Heart left ventricle (tissue), 16 donors: ENCODE results near the gene GPR15. TPM values are rescaled to one million over a fixed set of nuclear protein-coding genes. Genes with fewer than 3 reads are reported as not detected.

ENCODE experiments used
- ATAC-seq, 4 donors: fragments of 200-7000 bp; cut with Tn5 transposase; one replicate each; pipeline ENCODE4 v1.9.1; 2020 to 2022; ENCODE audit warnings: moderate library complexity in 4 of 4, mild to moderate bottlenecking in 3 of 4, moderate number of reproducible peaks in 1 of 4
- DNase-seq, 5 donors: peaks; one replicate each; pipeline ENCODE4 v3.0.0-alpha.2; 2020
- H3K27ac ChIP-seq, 12 donors: fragments of 200-600 bp; sonication (generic) in 4 of 12; one replicate each; pipeline versions ENCODE4 v1.5.0 to v1.8.0; 2016 to 2022; ENCODE audit warnings: mild to moderate bottlenecking in 2 of 12
- H3K27me3 ChIP-seq, 9 donors: fragments of 200-600 bp; sonication (generic) in 2 of 9; one replicate each; pipeline versions ENCODE4 v1.5.1 to v1.8.0; 2016 to 2022; ENCODE audit warnings: mild to moderate bottlenecking in 3 of 9
- H3K36me3 ChIP-seq, 9 donors: fragments of 200-600 bp; sonication (generic) in 2 of 9; one replicate each; pipeline versions ENCODE4 v1.5.0 to v1.8.0; 2018 to 2022; ENCODE audit warnings: mild to moderate bottlenecking in 2 of 9
- H3K4me1 ChIP-seq, 12 donors: fragments of 200-600 bp; sonication (generic) in 4 of 12; one replicate each; pipeline versions ENCODE4 v1.5.0 to v1.8.0; 2016 to 2022; ENCODE audit warnings: mild to moderate bottlenecking in 3 of 12
- H3K4me3 ChIP-seq, 12 donors: fragments of 200-600 bp; sonication (generic) in 4 of 12; one replicate each; pipeline versions ENCODE4 v1.5.0 to v1.8.0; 2017 to 2022; ENCODE audit warnings: mild to moderate bottlenecking in 9 of 12, moderate library complexity in 4 of 12
- H3K9me3 ChIP-seq, 12 donors: fragments of 200-600 bp; sonication (generic) in 4 of 12; one replicate each; pipeline versions ENCODE4 v1.5.0 to v1.8.0; 2016 to 2022; ENCODE audit warnings: mild to moderate bottlenecking in 1 of 12
- CTCF ChIP-seq, 12 donors: fragments of 200-600 bp; sonication (generic) in 4 of 12; IDR thresholded peaks; one replicate each; pipeline versions ENCODE4 v1.5.0 to v1.8.0; 2018 to 2022; ENCODE audit warnings: antibody characterized with exemption in 12 of 12, mild to moderate bottlenecking in 5 of 12
- POLR2A ChIP-seq, 2 donors: fragments of 450-650 bp; IDR thresholded peaks; one replicate each; pipeline ENCODE4 v1.6.1; 2017; ENCODE audit warnings: antibody characterized with exemption in 2 of 2, mild to moderate bottlenecking in 2 of 2, moderate library complexity in 2 of 2
- WGBS, 4 donors: extraction: QIAGEN DNeasy Blood & Tissue Kit in 2 of 4; methylation state at CpG; one replicate each; pipeline versions ENCODE4 v1.1.5 to v1.1.7; 2013 to 2018; 5-methylcytosine and 5-hydroxymethylcytosine counted together
- intact Hi-C, 10 donors: fragments of 100-400 bp; cut with DNase I; formaldehyde crosslinking; loops; one replicate each; pipeline versions ENCODE4 v1.11.1 to v1.14.2; 2022
- polyA plus RNA-seq, 2 donors: library from polyadenylated mRNA; stranded (reverse); fragments of 200-250 nt; gene quantifications; one replicate each; pipeline ENCODE4 v1.2.3, GENCODE V29; 2013
- total RNA-seq, 9 donors: library from RNA; depleted of rRNA in 2 of 9; stranded (reverse); fragments of >200 nt in 2 of 9; fragmentation: NEBNext Ultra II Directional in 3 of 9; extraction: Animal tissue kit (Norgen Biotek cat#: 25700) in 3 of 9; gene quantifications; one replicate each; pipeline versions ENCODE4 v1.1.0 to v1.2.4, GENCODE V29; 2016 to 2023
- donor health status: ischemic (EF 13 %, LVEDD 7.1; RV severe dilation, severe dysfunction).
- donor health status: healthy with polysubstance abuse.
- donor health status: DM: no; HTN: yes; CAD: no.
- donor health status: DM: no; HTN: no; CAD: no.
- donor health status: ischemic (EF 25% LVEDD 6.9; RV normal size, moderate dysfunction).
- donor health status: ischemic (EF 25% LVEDD 5.7; RV mildly dilated, moderate dysfunction).
- donor health status: healthy.
- donor health status: DM: yes; HTN: yes; CAD: no.
- donor health status: ischemic (EF 35%, LVEDD 5.7; RV mildly dilated, moderate dysfunction).
- donor health status: nonischemic (EF 11% LVEDD 7.7; RV severe dilation, severe dysfunction).
- donor health status: DM: yes; HTN: yes; CAD: no.
- donor health status: PGD.
- donor health status: ischemic (EF 29% LVEDD 5.4; RV normal size, mild dysfunction).
- donor health status: nonischemic (EF 23%, LVEDD 6.1; RV moderate dilation, normal function).

Gene GPR15
- total and polyA plus RNA-seq, 11 donors, result not detected

- H3K27me3 ChIP-seq, result no peaks in the 10 kb centered on the region
- ATAC-seq (no peak), DNase-seq (no peak)
- no peaks in the 10 kb centered on the region for H3K4me1 ChIP-seq
- peaks cover 0 to 29% (median 9%) of the 10 kb centered on the region in 9 donors for H3K36me3 ChIP-seq
- intact Hi-C loops, result no loop called here
- no peak for TF ChIP-seq POLR2A (IDR thresholded peaks at IDR 0.05)
- no peak overlapping the region for H3K4me3 ChIP-seq
- no peaks in the 10 kb centered on the region for H3K9me3 ChIP-seq
- WGBS, 4 donors, result 95 to 99% (median 97%) methylated on average over 2 of the region's 2 CpGs
- H3K27ac ChIP-seq, result no peak overlapping the region
Measured at GRCh38 chr3:98508582-98508981, 23.2 kb upstream of the GPR15 start.

GRCh38 chr3:98512576-98512975 is 19.2 kb upstream of the GPR15 start:
- H3K9me3 ChIP-seq, result no peaks in the 10 kb centered on the region
- peaks cover 0 to 10% (median 0%) of the 10 kb centered on the region in 12 donors for H3K4me1 ChIP-seq
- TF ChIP-seq CTCF (IDR thresholded peaks at IDR 0.05) (no peak), POLR2A (IDR thresholded peaks at IDR 0.05) (no peak)
- intact Hi-C loops, result no loop called here
- DNase-seq (no peak), ATAC-seq (no peak)
- peaks cover 0 to 68% (median 38%) of the 10 kb centered on the region in 9 donors for H3K36me3 ChIP-seq
- no peaks in the 10 kb centered on the region for H3K27me3 ChIP-seq
- no peak overlapping the region for H3K4me3 ChIP-seq
- H3K27ac ChIP-seq, result no peak overlapping the region
- WGBS, 4 donors, result 94 to 96% (median 94%) methylated on average over 4 of the region's 4 CpGs

- Histone ChIP-seq H3K4me1 (peaks cover 0 to 10% (median 0%) of the 10 kb centered on the region in 12 donors), H3K27ac (no peak overlapping the region), H3K27me3 (no peaks in the 10 kb centered on the region), H3K9me3 (no peaks in the 10 kb centered on the region), H3K36me3 (peaks cover 0 to 73% (median 43%) of the 10 kb centered on the region in 9 donors), H3K4me3 (no peak overlapping the region)
- ATAC-seq (peak in 2 of 4 donors; percentile 33 to 56), DNase-seq (no peak)
- TF ChIP-seq POLR2A (IDR thresholded peaks at IDR 0.05), result no peak
- no peak for TF ChIP-seq CTCF (IDR thresholded peaks at IDR 0.05)
- 84 to 87% (median 87%) methylated on average over 4 of the region's 4 CpGs for WGBS, 4 donors
- intact Hi-C loops, result no loop called here
Measured at GRCh38 chr3:98513091-98513511, 18.7 kb upstream of the GPR15 start.

GRCh38 chr3:98513736-98514135 is 18.0 kb upstream of the GPR15 start:
- Histone ChIP-seq H3K9me3 (no peaks in the 10 kb centered on the region), H3K4me1 (peaks cover 0 to 10% (median 3%) of the 10 kb centered on the region in 12 donors), H3K27me3 (no peaks in the 10 kb centered on the region), H3K4me3 (no peak overlapping the region), H3K27ac (no peak overlapping the region), H3K36me3 (peaks cover 0 to 79% (median 49%) of the 10 kb centered on the region in 9 donors)
- 96 to 99% (median 97%) methylated on average over 3 of the region's 3 CpGs for WGBS, 4 donors
- DNase-seq (no peak), ATAC-seq (no peak)
- no peak for TF ChIP-seq POLR2A (IDR thresholded peaks at IDR 0.05)
- TF ChIP-seq CTCF (IDR thresholded peaks at IDR 0.05), result no peak
- intact Hi-C loops, result no loop called here

GRCh38 chr3:98514948-98515347 is 16.8 kb upstream of the GPR15 start:
- peaks cover 0 to 91% (median 55%) of the 10 kb centered on the region in 9 donors for H3K36me3 ChIP-seq
- WGBS, 4 donors, result 85 to 94% (median 87%) methylated on average over 1 of the region's 1 CpG
- no peak for DNase-seq

More at GRCh38 chr3:98514948-98515347, 16.8 kb upstream of the GPR15 start:
- TF ChIP-seq CTCF (IDR thresholded peaks at IDR 0.05) (no peak), POLR2A (IDR thresholded peaks at IDR 0.05) (no peak)
- intact Hi-C loops, result loop anchor here in 1 of 10 donors (5.0 kb wide), 1 partner anchor 77 kb away; the partner anchor contains the start of gene CPOX
- Histone ChIP-seq H3K27me3 (no peaks in the 10 kb centered on the region), H3K9me3 (no peaks in the 10 kb centered on the region), H3K27ac (no peak overlapping the region), H3K4me1 (peaks cover 0 to 18% (median 12%) of the 10 kb centered on the region in 12 donors), H3K4me3 (no peak overlapping the region)
- ATAC-seq, result no peak
